Tibial nerve (tissue), 4 donors: ENCODE results near the gene MAPK8IP1.

ENCODE experiments used
- CTCF ChIP-seq, 5 experiments: fragments of 200-600 bp in 3 of 5; fragments of 450-650 bp in 2 of 5; sonication (generic) in 3 of 5; IDR thresholded peaks; one replicate each; pipeline ENCODE4 v1.5.1; 2016 to 2019; ENCODE audit warnings: antibody characterized with exemption in 5 of 5, mild to moderate bottlenecking in 3 of 5, moderate library complexity in 2 of 5
- EP300 ChIP-seq, 2 donors: sonication (generic); formaldehyde crosslinking; IDR thresholded peaks; one replicate each; pipeline ENCODE4 v1.6.1; 2017; ENCODE audit warnings: antibody characterized with exemption in 2 of 2, mild to moderate bottlenecking in 1 of 2
- POLR2A ChIP-seq, 2 donors: fragments of 450-650 bp; IDR thresholded peaks; one replicate each; pipeline ENCODE4 v1.6.1; 2017; ENCODE audit warnings: antibody characterized with exemption in 2 of 2, mild to moderate bottlenecking in 2 of 2, moderate library complexity in 2 of 2

- TF ChIP-seq CTCF (IDR thresholded peaks at IDR 0.05), result no peak
- TF ChIP-seq POLR2A (IDR thresholded peaks at IDR 0.05), result no peak
- no peak for TF ChIP-seq EP300 (IDR thresholded peaks at IDR 0.05)
Measured at GRCh38 chr11:45939836-45940235, 54.4 kb downstream of the MAPK8IP1 start.
